Glutamatergic neuron (in vitro differentiated cells): Measurements from ENCODE around the gene XAGE2. TPM values are rescaled to one million over a fixed set of nuclear protein-coding genes. Genes with fewer than 3 reads are reported as not detected.

Experiments used
- DNase-seq: peaks from one replicate; pipeline ENCODE4 v3.0.0; 2022
- H3K27ac Mint-ChIP-seq: one replicate; pipeline ENCODE4 v1.8.0; 2020; ENCODE audit warnings: mild to moderate bottlenecking, mixed read lengths, inconsistent platforms; ENCODE audit not compliant: unreplicated experiment
- H3K27me3 Mint-ChIP-seq: one replicate; pipeline ENCODE4 v1.8.0; 2020; ENCODE audit warnings: mild to moderate bottlenecking, moderate library complexity, mixed read lengths, inconsistent platforms; ENCODE audit not compliant: unreplicated experiment
- H3K36me3 Mint-ChIP-seq: one replicate; pipeline ENCODE4 v1.8.0; 2020; ENCODE audit warnings: mild to moderate bottlenecking, mixed read lengths, inconsistent platforms; ENCODE audit not compliant: unreplicated experiment
- H3K4me1 Mint-ChIP-seq: one replicate; pipeline ENCODE4 v1.8.0; 2020; ENCODE audit warnings: mild to moderate bottlenecking, low read depth, mixed read lengths, inconsistent platforms; ENCODE audit not compliant: unreplicated experiment
- H3K4me3 Mint-ChIP-seq: one replicate; pipeline ENCODE4 v1.8.0; 2020; ENCODE audit warnings: mild to moderate bottlenecking, mixed read lengths, inconsistent platforms; ENCODE audit not compliant: unreplicated experiment
- H3K9me3 Mint-ChIP-seq: one replicate; pipeline ENCODE4 v1.8.0; 2020; ENCODE audit warnings: mild to moderate bottlenecking, moderate library complexity, mixed read lengths, inconsistent platforms; ENCODE audit not compliant: unreplicated experiment
- CTCF ChIP-seq: fragments of 200-600 bp; sonication (generic); IDR thresholded peaks from one replicate; pipeline ENCODE4 v1.5.0; 2021; ENCODE audit not compliant: partially characterized antibody, unreplicated experiment
- microRNA-seq: library from miRNA; unstranded; fragments of <30 nt; microRNA quantifications from one replicate; pipeline ENCODE4, GENCODE V29; 2020; ENCODE audit not compliant: unreplicated experiment
- total RNA-seq: library from RNA; stranded (reverse); fragmentation: NEBNext Ultra II Directional; extraction: Animal tissue kit (Norgen Biotek cat#: 25700); gene quantifications from one replicate; pipeline ENCODE4 v1.2.1, GENCODE V29; 2021; ENCODE audit not compliant: unreplicated experiment

The XAGE2 gene
- total RNA-seq, 1 donor from 2014 or later, result not detected

- Mint-ChIP-seq H3K27me3 (no peaks in the 10 kb centered on the region), H3K9me3 (no peaks in the 10 kb centered on the region), H3K4me3 (no peak overlapping the region), H3K36me3 (no peaks in the 10 kb centered on the region), H3K4me1 (no peaks in the 10 kb centered on the region), H3K27ac (no peak overlapping the region)
- DNase-seq, result no peak
- no peak for TF ChIP-seq CTCF
Measured at GRCh38 chrX:52422884-52423283, 54.1 kb downstream of the XAGE2 start.

DNA sequence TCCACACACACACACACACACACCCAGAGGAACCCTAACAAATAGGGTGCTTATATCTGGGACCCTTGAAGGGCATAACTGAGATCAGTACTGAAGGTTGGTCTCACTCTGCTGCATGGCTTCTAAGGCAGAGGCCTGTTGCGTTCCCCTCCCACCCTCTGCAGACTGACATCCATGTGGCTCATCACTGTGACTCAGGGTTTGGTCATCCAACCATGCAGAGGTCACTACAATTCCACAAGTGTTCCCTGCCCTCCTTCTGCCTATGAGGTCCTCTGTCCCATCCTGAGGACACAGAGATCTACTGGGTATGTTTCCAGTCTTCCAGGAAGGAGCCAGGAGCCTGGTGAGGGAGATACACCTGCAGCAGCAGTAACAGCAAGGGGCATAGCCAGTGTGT lies 55.8 kb downstream of the XAGE2 start:
- Mint-ChIP-seq H3K36me3 (no peaks in the 10 kb centered on the region), H3K27me3 (no peaks in the 10 kb centered on the region), H3K4me1 (no peaks in the 10 kb centered on the region), H3K9me3 (no peaks in the 10 kb centered on the region), H3K4me3 (no peak overlapping the region), H3K27ac (no peak overlapping the region)
- no peak for TF ChIP-seq CTCF
- DNase-seq, result no peak

Small RNA genes lying within 50 kb of the gene (microRNA-seq; reads per million reads assigned to microRNA genes)
- not detected for gene MIR8088

Other genes with a start within 250 kb of the XAGE2 start
- 192 TPM for gene MAGED4, start 184.1 kb upstream of the XAGE2 start, total RNA-seq
- not detected for gene XAGE1A, start 126.8 kb downstream of the XAGE2 start, total RNA-seq
- not detected for gene XAGE1B, start 148.0 kb downstream of the XAGE2 start, total RNA-seq